Measurements from ENCODE around the gene VASP. TPM values are rescaled to one million over a fixed set of nuclear protein-coding genes. Genes with fewer than 3 reads are reported as not detected.
A peak's percentile ranks its signal among the peaks of the same experiment; 100 is the strongest.

Gene VASP
- total and polyA plus RNA-seq, 2 of the 4 experiments (the other 2 are of a cell fraction) = 61.1 to 88.8 TPM

- Histone ChIP-seq H2AK5ac (ENCODE audit: low read depth, low read length) (no peak overlapping the region), H2BK20ac (ENCODE audit: low read depth, low read length) (no peak overlapping the region), H4K91ac (ENCODE audit: insufficient read depth, low read depth, low read length) (peak overlapping the region; percentile 19; the same call in 1 of the 2 replicates), H2BK120ac (ENCODE audit: low read depth, low read length) (no peak overlapping the region), H2BK15ac (ENCODE audit: low read depth, low read length) (peak overlapping the region; percentile 39; the same call in 1 of the 3 replicates), H3K4me2 (ENCODE audit: low read depth, low read length) (peak overlapping the region; percentile 65), H2AFZ (replicated peaks; ENCODE audit: low read length, poor library complexity) (peak overlapping the region; percentile 80), H2AK9ac (replicated peaks; ENCODE audit: low read depth, low read length, poor library complexity) (peak overlapping the region; percentile 38), H3K4me1 (ENCODE audit: control insufficient read depth, insufficient read depth, low read length) (peaks cover 14% of the 10 kb centered on the region), H3K79me1 (ENCODE audit: low read depth in 1 of 2, low read length in 2 of 2) (peaks cover 0 to 34% of the 10 kb centered on the region in 2 experiments; a peak in 3 of 4 replicates), H3K27ac (ENCODE audit: insufficient read depth, low read length) (no peak overlapping the region), H3K4me3 (ENCODE audit: insufficient read depth, low read depth, low read length) (no peak overlapping the region; the same call in 1 of the 2 replicates), H4K20me1 (ENCODE audit: insufficient read depth, low read length) (peaks cover 9% of the 10 kb centered on the region; the same call in 1 of the 2 replicates), H4K8ac (ENCODE audit: low read depth in 2 of 2, low read length in 2 of 2) (peak overlapping the region; percentile 46 to 64; a peak in 3 of 4 replicates), H2BK5ac (ENCODE audit: low read depth, low read length, poor library complexity, severe bottlenecking) (no peak overlapping the region), H3K23ac (ENCODE audit: low read depth, low read length) (no peak overlapping the region), H3K56ac (ENCODE audit: extremely low read depth, insufficient read depth, low read length) (no peak overlapping the region), H3K9me1 (ENCODE audit: insufficient read depth, low read length) (peaks cover 3% of the 10 kb centered on the region; the same call in 1 of the 2 replicates), H3K14ac (replicated peaks; ENCODE audit: low read depth, low read length) (peak overlapping the region; percentile 12; the same call in 1 of the 2 replicates), H3K9me3 (ENCODE audit: control insufficient read depth, insufficient read depth, low read length) (no peaks in the 10 kb centered on the region), H3K27me3 (ENCODE audit: control insufficient read depth, insufficient read depth, low read length) (no peaks in the 10 kb centered on the region), H3K4ac (ENCODE audit: low read depth, low read length) (peak overlapping the region; percentile 36), H3K18ac (ENCODE audit: low read depth, low read length) (no peak overlapping the region), H3K36me3 (ENCODE audit: control insufficient read depth, insufficient read depth, low read length) (no peaks in the 10 kb centered on the region), H3K9ac (ENCODE audit: low read depth, low read length) (0 out of 2 replicates have a peak overlapping the region, but pooled peaks have one; percentile 24), H4K5ac (ENCODE audit: low read depth, low read length) (peak overlapping the region; percentile 67)
- intact Hi-C loops (cut with micrococcal nuclease) (no loop called here), in situ Hi-C loops (cut with MboI; ENCODE audit: low sequenced_read_pairs) (no loop called here), dilution Hi-C loops (cut with HindIII; ENCODE audit: low sequenced_read_pairs, unreplicated experiment) (no loop called here)
- no peak for ATAC-seq (ENCODE audit: low read depth)
- no TSS peak for BruUV-seq (replicated peaks)
- WGBS, 2 experiments (ENCODE audit: extremely low coverage in 2 of 2, insufficient read length in 1 of 2) = 33% methylated on average over 3 of the region's 44 CpGs; no CpG with 5 or more reads in 1 of the 2 experiments
- ChIA-PET CTCF (interaction anchor here (0.5 to 1.8 kb wide), 2 partner anchors 16 to 33 kb away, joined by 3 to 7 read pairs; no protein-coding TSS in a partner anchor), POLR2A (ENCODE audit: unreplicated experiment) (no interaction called here)
- no peak for DNase-seq
- TF ChIP-seq RAD21 (IDR thresholded peaks at IDR 0.05; ENCODE audit: low read length) (no peak), CTCF (conservative IDR thresholded peaks at IDR 0.05; ENCODE audit: low read depth, low read length) (no peak), USF2 (IDR thresholded peaks at IDR 0.05; ENCODE audit: low read depth, low read length) (peak; percentile 56; the same call in 1 of the 2 replicates), CHD1 (IDR thresholded peaks at IDR 0.05; ENCODE audit: low read depth, low read length) (no peak), FOS (IDR thresholded peaks at IDR 0.05; ENCODE audit: low read depth, low read length) (no peak), NFE2L2 (IDR thresholded peaks at IDR 0.05; ENCODE audit: low read depth, low read length) (peak; percentile 7; the same call in 1 of the 2 replicates)
Measured at GRCh38 chr19:45472563-45473366, 34.5 kb upstream of the VASP start.

Measured in IMR-90 (cell line).